Ishikawa (cell line): ENCODE results near the gene PPP1CC.

Experiments used
- CEBPB ChIP-seq: IDR thresholded peaks from 2 replicates; pipeline ENCODE4 v1.6.1; 2012
- CREB1 ChIP-seq: IDR thresholded peaks from 2 replicates; pipeline ENCODE4 v1.6.1; 2012; ENCODE audit warnings: low read depth
- EGR1 ChIP-seq: IDR thresholded peaks from 2 replicates; pipeline ENCODE4 v1.6.1; 2012
- EP300 ChIP-seq: IDR thresholded peaks from 2 replicates; pipeline ENCODE4 v1.6.1; 2012; ENCODE audit warnings: borderline replicate concordance
- FOXM1 ChIP-seq: IDR thresholded peaks from 2 replicates; pipeline ENCODE4 v1.6.1; 2012; ENCODE audit warnings: low read depth, borderline replicate concordance
- NFIC ChIP-seq: IDR thresholded peaks from 2 replicates; pipeline ENCODE4 v1.6.1; 2012
- RAD21 ChIP-seq: IDR thresholded peaks from 2 replicates; pipeline ENCODE4 v1.6.1; 2012; ENCODE audit warnings: low read depth
- TAF1 ChIP-seq: IDR thresholded peaks from 2 replicates; pipeline ENCODE4 v1.6.1; 2012; ENCODE audit warnings: low read depth, mild to moderate bottlenecking
- TCF12 ChIP-seq: IDR thresholded peaks from 2 replicates; pipeline ENCODE4 v1.6.1; 2012; ENCODE audit warnings: low read depth
- TEAD4 ChIP-seq: IDR thresholded peaks from 2 replicates; pipeline ENCODE4 v1.6.1; 2012
- YY1 ChIP-seq: IDR thresholded peaks from 2 replicates; pipeline ENCODE4 v1.6.1; 2012; ENCODE audit warnings: low read depth
- ZBTB7A ChIP-seq: IDR thresholded peaks from 2 replicates; pipeline ENCODE4 v1.6.1; 2012; ENCODE audit warnings: low read depth
- TF ChIP-seq, protein P1 (sequence below): IDR thresholded peaks from 2 replicates; pipeline ENCODE4 v1.6.1; 2012; ENCODE audit warnings: low read depth, mild to moderate bottlenecking
- TF ChIP-seq, protein P2 (sequence below): IDR thresholded peaks from 2 replicates; pipeline ENCODE4 v1.6.1; 2012
- TF ChIP-seq, protein P3 (sequence below): IDR thresholded peaks from 2 replicates; pipeline ENCODE4 v1.6.1; 2012

The PPP1CC gene

DNA sequence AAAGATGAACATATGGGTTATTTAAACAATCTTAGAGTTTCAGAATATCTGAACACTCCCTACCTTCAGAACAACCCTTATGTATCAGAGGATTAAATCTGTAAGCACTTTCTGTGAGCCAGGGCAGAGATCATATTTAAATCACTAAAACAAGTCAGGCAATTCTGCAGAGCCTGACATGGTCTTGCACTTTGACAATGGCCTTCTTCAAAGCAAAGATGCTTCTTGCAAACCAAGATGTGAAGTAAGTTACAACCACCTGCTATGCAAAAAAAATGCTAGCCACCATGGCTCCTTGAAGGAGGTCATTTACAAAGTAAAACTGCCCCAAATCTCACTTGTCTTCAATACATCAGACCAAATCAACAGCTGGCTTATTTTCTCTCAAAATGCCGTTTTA lies 3.2 kb downstream of the PPP1CC start:
- TF ChIP-seq, protein P1, sequence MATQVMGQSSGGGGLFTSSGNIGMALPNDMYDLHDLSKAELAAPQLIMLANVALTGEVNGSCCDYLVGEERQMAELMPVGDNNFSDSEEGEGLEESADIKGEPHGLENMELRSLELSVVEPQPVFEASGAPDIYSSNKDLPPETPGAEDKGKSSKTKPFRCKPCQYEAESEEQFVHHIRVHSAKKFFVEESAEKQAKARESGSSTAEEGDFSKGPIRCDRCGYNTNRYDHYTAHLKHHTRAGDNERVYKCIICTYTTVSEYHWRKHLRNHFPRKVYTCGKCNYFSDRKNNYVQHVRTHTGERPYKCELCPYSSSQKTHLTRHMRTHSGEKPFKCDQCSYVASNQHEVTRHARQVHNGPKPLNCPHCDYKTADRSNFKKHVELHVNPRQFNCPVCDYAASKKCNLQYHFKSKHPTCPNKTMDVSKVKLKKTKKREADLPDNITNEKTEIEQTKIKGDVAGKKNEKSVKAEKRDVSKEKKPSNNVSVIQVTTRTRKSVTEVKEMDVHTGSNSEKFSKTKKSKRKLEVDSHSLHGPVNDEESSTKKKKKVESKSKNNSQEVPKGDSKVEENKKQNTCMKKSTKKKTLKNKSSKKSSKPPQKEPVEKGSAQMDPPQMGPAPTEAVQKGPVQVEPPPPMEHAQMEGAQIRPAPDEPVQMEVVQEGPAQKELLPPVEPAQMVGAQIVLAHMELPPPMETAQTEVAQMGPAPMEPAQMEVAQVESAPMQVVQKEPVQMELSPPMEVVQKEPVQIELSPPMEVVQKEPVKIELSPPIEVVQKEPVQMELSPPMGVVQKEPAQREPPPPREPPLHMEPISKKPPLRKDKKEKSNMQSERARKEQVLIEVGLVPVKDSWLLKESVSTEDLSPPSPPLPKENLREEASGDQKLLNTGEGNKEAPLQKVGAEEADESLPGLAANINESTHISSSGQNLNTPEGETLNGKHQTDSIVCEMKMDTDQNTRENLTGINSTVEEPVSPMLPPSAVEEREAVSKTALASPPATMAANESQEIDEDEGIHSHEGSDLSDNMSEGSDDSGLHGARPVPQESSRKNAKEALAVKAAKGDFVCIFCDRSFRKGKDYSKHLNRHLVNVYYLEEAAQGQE, result no peak

DNA sequence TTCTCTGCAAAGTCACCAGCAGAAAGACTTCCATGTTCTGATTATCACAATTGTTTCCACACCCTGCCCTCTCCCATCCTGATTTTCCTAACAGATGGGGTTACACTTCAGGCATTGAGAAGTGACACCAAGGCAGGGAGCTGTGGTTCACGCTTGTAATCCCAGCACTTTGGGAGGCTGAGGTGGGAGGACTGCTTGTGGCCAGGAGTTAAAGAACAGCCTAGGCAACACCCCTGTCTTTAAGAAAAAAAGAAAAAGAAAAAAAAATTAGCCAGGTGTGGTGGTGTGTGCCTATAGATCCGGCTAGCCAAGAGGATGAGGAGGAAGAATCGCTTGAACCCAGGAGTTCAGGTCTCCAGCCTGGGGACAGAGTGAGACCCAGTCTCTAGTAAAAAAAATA lies 5.2 kb downstream of the PPP1CC start:
- TF ChIP-seq, protein P2, sequence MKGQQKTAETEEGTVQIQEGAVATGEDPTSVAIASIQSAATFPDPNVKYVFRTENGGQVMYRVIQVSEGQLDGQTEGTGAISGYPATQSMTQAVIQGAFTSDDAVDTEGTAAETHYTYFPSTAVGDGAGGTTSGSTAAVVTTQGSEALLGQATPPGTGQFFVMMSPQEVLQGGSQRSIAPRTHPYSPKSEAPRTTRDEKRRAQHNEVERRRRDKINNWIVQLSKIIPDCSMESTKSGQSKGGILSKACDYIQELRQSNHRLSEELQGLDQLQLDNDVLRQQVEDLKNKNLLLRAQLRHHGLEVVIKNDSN, result no peak
- TF ChIP-seq, protein P3, sequence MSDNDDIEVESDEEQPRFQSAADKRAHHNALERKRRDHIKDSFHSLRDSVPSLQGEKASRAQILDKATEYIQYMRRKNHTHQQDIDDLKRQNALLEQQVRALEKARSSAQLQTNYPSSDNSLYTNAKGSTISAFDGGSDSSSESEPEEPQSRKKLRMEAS, result no peak
- TF ChIP-seq TAF1 (no peak), CEBPB (no peak), YY1 (no peak), ZBTB7A (no peak), TCF12 (no peak)

DNA sequence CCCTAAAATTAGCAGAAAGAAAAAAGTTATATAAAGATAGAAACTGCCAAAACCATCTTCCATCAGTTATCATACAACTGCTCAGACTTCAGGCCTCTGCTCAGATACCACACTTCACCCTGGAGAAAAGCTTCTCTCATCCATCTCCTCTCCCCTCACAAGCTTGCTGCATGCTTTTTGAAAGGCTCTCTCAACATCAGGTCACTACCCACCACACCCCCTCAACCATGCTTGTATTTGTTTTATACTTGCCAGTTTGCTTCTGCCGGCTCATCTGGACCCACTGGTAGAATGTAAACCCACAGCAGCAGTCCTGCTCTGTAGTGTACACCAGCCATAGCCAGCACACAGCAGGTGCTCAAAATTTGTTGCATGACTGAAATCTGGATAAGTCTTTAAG lies 8.8 kb downstream of the PPP1CC start:
- TF ChIP-seq RAD21 (no peak), YY1 (no peak)

DNA sequence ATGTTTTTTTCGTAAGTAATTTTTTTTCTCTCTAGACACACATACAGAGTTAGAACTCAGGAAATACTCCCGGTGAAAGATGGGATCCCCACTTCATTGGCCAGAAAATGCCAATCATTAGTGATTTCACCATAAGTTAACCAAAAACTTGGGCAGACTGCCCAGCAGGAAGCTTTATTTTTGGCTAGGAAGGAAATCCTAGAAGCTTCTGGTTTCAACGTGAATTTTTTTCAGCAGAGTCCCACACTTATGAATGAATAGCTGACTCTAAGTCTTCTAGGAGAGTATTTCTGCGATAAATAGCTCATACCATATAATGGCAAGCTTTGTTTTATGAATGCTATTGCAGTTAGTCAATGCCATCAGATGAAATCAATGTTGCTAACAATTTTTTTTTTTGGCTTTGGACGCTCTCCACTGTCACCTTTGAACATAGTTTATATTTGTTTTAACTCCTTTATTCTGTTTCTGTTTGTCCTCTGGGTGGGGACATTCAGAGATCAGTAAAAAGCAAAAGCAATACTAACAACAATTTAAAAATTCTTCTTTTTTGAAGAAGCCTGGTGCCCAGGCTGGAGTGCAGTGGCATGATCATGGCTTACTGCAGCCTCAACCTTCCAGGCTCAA lies 9.5 kb downstream of the PPP1CC start:
- TF ChIP-seq CEBPB, result no peak
- TF ChIP-seq TEAD4, result no peak
- TF ChIP-seq, protein P1, result no peak
- TF ChIP-seq CREB1, result no peak
- no peak for TF ChIP-seq EP300
- no peak for TF ChIP-seq ZBTB7A
- TF ChIP-seq TCF12, result no peak
- TF ChIP-seq FOXM1, result no peak
- TF ChIP-seq, protein P2, result no peak
- no peak for TF ChIP-seq RAD21
- TF ChIP-seq EGR1, result no peak
- no peak for TF ChIP-seq YY1
- TF ChIP-seq NFIC, result no peak
- no peak for TF ChIP-seq TAF1
- TF ChIP-seq, protein P3, result no peak

DNA sequence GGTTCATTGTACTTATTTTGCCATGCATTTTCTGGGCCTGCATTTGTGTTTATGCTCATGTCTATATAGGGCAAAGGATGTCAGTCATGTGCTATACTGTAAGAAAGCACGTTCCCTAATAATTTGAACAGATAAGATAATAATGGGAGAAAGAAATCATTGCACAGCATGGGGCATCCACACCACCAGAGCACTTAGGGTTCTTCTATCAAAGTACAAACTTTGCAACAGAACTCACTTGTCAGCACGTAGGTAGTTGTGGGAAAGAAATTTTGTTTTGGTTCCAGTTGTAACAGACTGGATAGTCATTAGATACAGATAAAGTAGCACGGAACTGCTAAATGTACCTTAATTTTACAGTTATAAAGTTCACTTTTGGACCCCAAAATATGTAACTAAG lies 10.1 kb downstream of the PPP1CC start:
- TF ChIP-seq YY1, result no peak
- no peak for TF ChIP-seq TCF12
- TF ChIP-seq, protein P3, result no peak
- no peak for TF ChIP-seq ZBTB7A

DNA sequence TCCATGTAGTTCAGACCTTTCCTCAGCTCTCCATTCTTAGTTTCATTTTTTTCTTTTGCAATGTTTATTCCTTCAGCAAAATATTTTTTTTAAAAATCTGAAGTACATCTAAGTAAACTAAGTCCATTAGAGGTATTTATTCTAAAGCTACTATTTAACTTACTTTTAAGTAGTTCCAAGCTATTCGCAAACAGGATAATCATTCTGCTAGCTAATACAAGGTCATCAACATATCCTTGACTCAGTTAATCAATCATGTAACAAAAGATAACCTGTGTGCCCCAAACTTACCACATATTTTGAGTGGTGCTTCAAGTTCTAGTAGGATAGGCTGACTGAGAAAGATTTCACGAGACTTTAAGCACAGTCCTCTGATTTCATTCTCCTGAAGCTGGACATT lies 11.2 kb downstream of the PPP1CC start:
- TF ChIP-seq RAD21 (no peak), ZBTB7A (no peak), TCF12 (no peak), TEAD4 (no peak), TAF1 (no peak)

DNA sequence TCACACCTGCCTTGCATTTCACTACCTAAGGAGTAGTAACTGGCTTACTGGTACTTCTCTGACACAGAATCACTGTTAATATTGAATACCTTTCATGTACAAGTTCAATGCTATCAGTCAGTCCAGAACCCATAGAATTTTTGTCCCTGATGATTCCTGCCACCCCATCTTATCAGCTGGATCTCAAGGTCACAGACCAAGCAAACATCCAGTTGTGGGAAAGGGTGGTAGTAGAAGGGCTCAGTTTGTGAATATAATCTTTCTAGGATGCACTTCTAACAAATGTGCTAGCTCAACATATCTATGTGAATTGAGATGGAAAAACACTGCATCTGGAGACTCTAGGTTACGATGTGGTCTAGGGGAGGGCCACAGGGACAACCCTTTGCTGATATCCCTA lies 14.1 kb downstream of the PPP1CC start:
- TF ChIP-seq, protein P3, result no peak
- TF ChIP-seq, protein P1, result no peak
- TF ChIP-seq CREB1 (no peak), ZBTB7A (no peak), TCF12 (no peak)
- TF ChIP-seq, protein P2, result no peak
